Right atrium auricular region (tissue), 2 donors: ENCODE data around the gene RAB24. TPM values are rescaled to one million over a fixed set of nuclear protein-coding genes. Genes with fewer than 3 reads are reported as not detected.
"Not testable (repeated sequence)": the region's sequence is repeated elsewhere in the genome, so short reads cannot be mapped to it uniquely, and the experiment has no call there.

Experiments
- DNase-seq: peaks from one replicate; pipeline ENCODE4 v3.0.0-alpha.2; 2019; ENCODE audit warnings: low spot score
- H3K27ac ChIP-seq, 2 donors: fragments of 200-600 bp; sonication (generic); 1 replicate in 1 of 2; 2 replicates in 1 of 2; pipeline ENCODE4 v1.5.1; 2016 to 2019
- H3K27me3 ChIP-seq, 2 donors: fragments of 200-600 bp; sonication (generic); one replicate each; pipeline versions ENCODE4 v1.5.1 to v1.6.0; 2017 to 2019
- H3K36me3 ChIP-seq: fragments of 200-600 bp; sonication (generic); one replicate; pipeline ENCODE4 v1.5.1; 2016
- H3K4me1 ChIP-seq, 2 donors: fragments of 200-600 bp; sonication (generic); one replicate each; pipeline versions ENCODE4 v1.5.1 to v1.6.0; 2017 to 2019
- H3K4me3 ChIP-seq, 2 donors: fragments of 200-600 bp; sonication (generic); 1 replicate in 1 of 2; 2 replicates in 1 of 2; pipeline ENCODE4 v1.5.1; 2017 to 2019; ENCODE audit warnings: mild to moderate bottlenecking in 1 of 2, moderate library complexity in 1 of 2
- H3K9me3 ChIP-seq, 2 donors: fragments of 200-600 bp; sonication (generic); one replicate each; pipeline ENCODE4 v1.5.1; 2019
- total RNA-seq, 2 donors: library from RNA; depleted of rRNA; stranded (reverse); fragments of >200 nt; gene quantifications; one replicate each; pipeline ENCODE4 v1.1.0, GENCODE V29; 2016
- TF ChIP-seq, protein P1 (sequence below), 2 donors: fragments of 200-600 bp; sonication (generic); IDR thresholded peaks; one replicate each; pipeline ENCODE4 v1.5.1; 2019; ENCODE audit warnings: antibody characterized with exemption in 2 of 2

Gene RAB24
- total RNA-seq, 2 donors from 2014 or later, result 14.8 to 14.9 TPM

DNA sequence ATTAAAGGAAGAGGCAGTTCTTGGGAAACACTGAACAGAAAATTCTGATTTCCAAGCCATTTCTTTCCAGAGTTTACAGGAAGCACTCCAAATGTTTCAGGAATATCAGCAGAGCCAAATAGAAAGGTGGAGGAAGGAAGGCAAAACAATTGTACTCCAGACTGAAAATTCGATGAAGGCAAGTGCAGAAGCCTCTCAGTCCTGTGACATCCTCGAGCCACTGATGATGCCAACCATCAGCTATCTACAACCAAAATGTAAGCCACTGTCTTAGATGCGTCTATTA is 45.8 kb upstream of the RAB24 start:
- Histone ChIP-seq H3K4me3 (no peak overlapping the region), H3K9me3 (no peaks in the 10 kb centered on the region), H3K36me3 (peaks cover 6% of the 10 kb centered on the region), H3K4me1 (peaks cover 0 to 23% of the 10 kb centered on the region in 2 donors), H3K27ac (no peak overlapping the region), H3K27me3 (no peaks in the 10 kb centered on the region)
- no peak for DNase-seq
- TF ChIP-seq, protein P1, sequence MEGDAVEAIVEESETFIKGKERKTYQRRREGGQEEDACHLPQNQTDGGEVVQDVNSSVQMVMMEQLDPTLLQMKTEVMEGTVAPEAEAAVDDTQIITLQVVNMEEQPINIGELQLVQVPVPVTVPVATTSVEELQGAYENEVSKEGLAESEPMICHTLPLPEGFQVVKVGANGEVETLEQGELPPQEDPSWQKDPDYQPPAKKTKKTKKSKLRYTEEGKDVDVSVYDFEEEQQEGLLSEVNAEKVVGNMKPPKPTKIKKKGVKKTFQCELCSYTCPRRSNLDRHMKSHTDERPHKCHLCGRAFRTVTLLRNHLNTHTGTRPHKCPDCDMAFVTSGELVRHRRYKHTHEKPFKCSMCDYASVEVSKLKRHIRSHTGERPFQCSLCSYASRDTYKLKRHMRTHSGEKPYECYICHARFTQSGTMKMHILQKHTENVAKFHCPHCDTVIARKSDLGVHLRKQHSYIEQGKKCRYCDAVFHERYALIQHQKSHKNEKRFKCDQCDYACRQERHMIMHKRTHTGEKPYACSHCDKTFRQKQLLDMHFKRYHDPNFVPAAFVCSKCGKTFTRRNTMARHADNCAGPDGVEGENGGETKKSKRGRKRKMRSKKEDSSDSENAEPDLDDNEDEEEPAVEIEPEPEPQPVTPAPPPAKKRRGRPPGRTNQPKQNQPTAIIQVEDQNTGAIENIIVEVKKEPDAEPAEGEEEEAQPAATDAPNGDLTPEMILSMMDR (IDR thresholded peaks at IDR 0.05), result no peak

- peaks cover 0 to 23% of the 10 kb centered on the region in 2 donors for H3K4me1 ChIP-seq
Observed at GRCh38 chr5:177347699-177348098, 44.2 kb upstream of the RAB24 start.

GRCh38 chr5:177346820-177347219 is 43.3 kb upstream of the RAB24 start:
- H3K4me3 ChIP-seq, result no peak overlapping the region
- DNase-seq, result no peak
- H3K27ac ChIP-seq, result no peak overlapping the region
- TF ChIP-seq, protein P1 (IDR thresholded peaks at IDR 0.05), result no peak
- H3K36me3 ChIP-seq, result peaks cover 12% of the 10 kb centered on the region
- H3K27me3 ChIP-seq, result no peaks in the 10 kb centered on the region
- H3K9me3 ChIP-seq, result no peaks in the 10 kb centered on the region
- peaks cover 0 to 23% of the 10 kb centered on the region in 2 donors for H3K4me1 ChIP-seq

More at GRCh38 chr5:177347699-177348098, 44.2 kb upstream of the RAB24 start:
- TF ChIP-seq, protein P1 (IDR thresholded peaks at IDR 0.05), result no peak
- no peaks in the 10 kb centered on the region for H3K9me3 ChIP-seq
- H3K36me3 ChIP-seq, result peaks cover 6% of the 10 kb centered on the region
- H3K4me3 ChIP-seq, result no peak overlapping the region
- no peaks in the 10 kb centered on the region for H3K27me3 ChIP-seq
- DNase-seq, result no peak
- H3K27ac ChIP-seq, result no peak overlapping the region

DNA sequence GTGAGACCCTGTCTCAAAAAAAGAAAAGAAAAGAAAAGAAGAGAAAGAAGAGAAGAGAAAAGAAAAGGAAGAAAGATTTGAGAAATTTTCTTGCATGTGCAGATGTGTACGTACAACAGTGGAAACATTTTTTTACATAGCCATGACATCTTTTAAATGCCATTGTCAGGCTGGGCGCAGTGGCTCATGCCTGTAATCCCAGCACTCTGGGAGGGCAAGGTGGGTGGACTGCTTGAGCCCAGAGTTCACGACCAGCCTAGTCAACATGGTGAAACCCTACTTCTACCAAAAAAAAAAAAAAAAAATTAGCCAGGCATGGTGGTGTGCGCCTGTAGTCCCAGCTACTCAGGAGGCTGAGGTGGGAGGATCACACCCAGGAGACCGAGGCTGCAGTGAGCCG is 41.4 kb upstream of the RAB24 start:
- H3K4me3 ChIP-seq, result no peak overlapping the region
- peaks cover 0 to 11% of the 10 kb centered on the region in 2 donors for H3K4me1 ChIP-seq
- DNase-seq, result no peak
- no peak overlapping the region for H3K27ac ChIP-seq
- peaks cover 20% of the 10 kb centered on the region for H3K36me3 ChIP-seq
- TF ChIP-seq, protein P1 (IDR thresholded peaks at IDR 0.05), result no peak
- no peaks in the 10 kb centered on the region for H3K27me3 ChIP-seq
- H3K9me3 ChIP-seq, result no peaks in the 10 kb centered on the region

- Histone ChIP-seq H3K9me3 (no peaks in the 10 kb centered on the region), H3K27ac (no peak overlapping the region), H3K27me3 (no peaks in the 10 kb centered on the region), H3K4me1 (peaks cover 0 to 4% of the 10 kb centered on the region in 2 donors), H3K4me3 (no peak overlapping the region), H3K36me3 (peaks cover 25% of the 10 kb centered on the region)
- DNase-seq, result no peak
- TF ChIP-seq, protein P1 (IDR thresholded peaks at IDR 0.05), result no peak
Observed at GRCh38 chr5:177343777-177344176, 40.3 kb upstream of the RAB24 start.

GRCh38 chr5:177343000-177343399 is 39.5 kb upstream of the RAB24 start:
- not testable (repeated sequence) for H3K27ac ChIP-seq, H3K9me3 ChIP-seq, H3K4me3 ChIP-seq, H3K27me3 ChIP-seq, H3K4me1 ChIP-seq, DNase-seq
- H3K36me3 ChIP-seq, result peaks cover 32% of the 10 kb centered on the region
